ENCODE measurements around the gene JUNB. TPM values are rescaled to one million over a fixed set of nuclear protein-coding genes. Genes with fewer than 3 reads are reported as not detected.

The JUNB gene
- total and polyA plus RNA-seq, 2 of the 13 experiments (the other 11 are each of a cell fraction or from before 2014, with no cell fraction given) = 7.7 to 8.2 TPM

GRCh38 chr19:12783849-12784393 is 7.4 kb upstream of the JUNB start (continued):
- TF ChIP-seq, protein P1, sequence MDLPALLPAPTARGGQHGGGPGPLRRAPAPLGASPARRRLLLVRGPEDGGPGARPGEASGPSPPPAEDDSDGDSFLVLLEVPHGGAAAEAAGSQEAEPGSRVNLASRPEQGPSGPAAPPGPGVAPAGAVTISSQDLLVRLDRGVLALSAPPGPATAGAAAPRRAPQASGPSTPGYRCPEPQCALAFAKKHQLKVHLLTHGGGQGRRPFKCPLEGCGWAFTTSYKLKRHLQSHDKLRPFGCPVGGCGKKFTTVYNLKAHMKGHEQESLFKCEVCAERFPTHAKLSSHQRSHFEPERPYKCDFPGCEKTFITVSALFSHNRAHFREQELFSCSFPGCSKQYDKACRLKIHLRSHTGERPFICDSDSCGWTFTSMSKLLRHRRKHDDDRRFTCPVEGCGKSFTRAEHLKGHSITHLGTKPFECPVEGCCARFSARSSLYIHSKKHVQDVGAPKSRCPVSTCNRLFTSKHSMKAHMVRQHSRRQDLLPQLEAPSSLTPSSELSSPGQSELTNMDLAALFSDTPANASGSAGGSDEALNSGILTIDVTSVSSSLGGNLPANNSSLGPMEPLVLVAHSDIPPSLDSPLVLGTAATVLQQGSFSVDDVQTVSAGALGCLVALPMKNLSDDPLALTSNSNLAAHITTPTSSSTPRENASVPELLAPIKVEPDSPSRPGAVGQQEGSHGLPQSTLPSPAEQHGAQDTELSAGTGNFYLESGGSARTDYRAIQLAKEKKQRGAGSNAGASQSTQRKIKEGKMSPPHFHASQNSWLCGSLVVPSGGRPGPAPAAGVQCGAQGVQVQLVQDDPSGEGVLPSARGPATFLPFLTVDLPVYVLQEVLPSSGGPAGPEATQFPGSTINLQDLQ (CRISPR knock-in tag; IDR thresholded peaks at IDR 0.05) = no peak
- TF ChIP-seq DRAP1 (CRISPR knock-in tag; IDR thresholded peaks at IDR 0.05) = no peak
- TF ChIP-seq, protein P2, sequence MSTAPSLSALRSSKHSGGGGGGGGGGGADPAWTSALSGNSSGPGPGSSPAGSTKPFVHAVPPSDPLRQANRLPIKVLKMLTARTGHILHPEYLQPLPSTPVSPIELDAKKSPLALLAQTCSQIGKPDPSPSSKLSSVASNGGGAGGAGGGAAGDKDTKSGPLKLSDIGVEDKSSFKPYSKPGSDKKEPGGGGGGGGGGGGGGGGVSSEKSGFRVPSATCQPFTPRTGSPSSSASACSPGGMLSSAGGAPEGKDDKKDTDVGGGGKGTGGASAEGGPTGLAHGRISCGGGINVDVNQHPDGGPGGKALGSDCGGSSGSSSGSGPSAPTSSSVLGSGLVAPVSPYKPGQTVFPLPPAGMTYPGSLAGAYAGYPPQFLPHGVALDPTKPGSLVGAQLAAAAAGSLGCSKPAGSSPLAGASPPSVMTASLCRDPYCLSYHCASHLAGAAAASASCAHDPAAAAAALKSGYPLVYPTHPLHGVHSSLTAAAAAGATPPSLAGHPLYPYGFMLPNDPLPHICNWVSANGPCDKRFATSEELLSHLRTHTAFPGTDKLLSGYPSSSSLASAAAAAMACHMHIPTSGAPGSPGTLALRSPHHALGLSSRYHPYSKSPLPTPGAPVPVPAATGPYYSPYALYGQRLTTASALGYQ (CRISPR knock-in tag; IDR thresholded peaks at IDR 0.05) = no peak
- TF ChIP-seq SIX1 (CRISPR knock-in tag; IDR thresholded peaks at IDR 0.05; ENCODE audit: borderline replicate concordance) = no peak
- no peak for TF ChIP-seq U2AF2 (IDR thresholded peaks at IDR 0.05; ENCODE audit: low read depth, low read length)
- no peak for TF ChIP-seq LBX2 (CRISPR knock-in tag; IDR thresholded peaks at IDR 0.05; ENCODE audit: borderline replicate concordance)
- peak; percentile 75; the same call in 1 of the 2 replicates for TF ChIP-seq RXRA (CRISPR knock-in tag; IDR thresholded peaks at IDR 0.05)
- no peak for TF ChIP-seq ISX (CRISPR knock-in tag; conservative IDR thresholded peaks at IDR 0.05)
- TF ChIP-seq SIN3A (IDR thresholded peaks at IDR 0.05; ENCODE audit: borderline replicate concordance, low read depth, low read length) = no peak
- no peak for TF ChIP-seq TIGD3 (CRISPR knock-in tag; IDR thresholded peaks at IDR 0.05; ENCODE audit: borderline replicate concordance)
- no peak for TF ChIP-seq ADNP (CRISPR knock-in tag; IDR thresholded peaks at IDR 0.05)
- no peak for TF ChIP-seq TP53 (CRISPR knock-in tag; conservative IDR thresholded peaks at IDR 0.05)
- TF ChIP-seq BCL6 (CRISPR knock-in tag; IDR thresholded peaks at IDR 0.05) = peak; percentile 70
- TF ChIP-seq ZFP62 (CRISPR knock-in tag; IDR thresholded peaks at IDR 0.05) = no peak
- TF ChIP-seq JARID2 (CRISPR knock-in tag; IDR thresholded peaks at IDR 0.05; ENCODE audit: insufficient replicate concordance) = no peak
- TF ChIP-seq ZNF576 (CRISPR knock-in tag; IDR thresholded peaks at IDR 0.05) = no peak
- TF ChIP-seq ZNF205 (CRISPR knock-in tag; IDR thresholded peaks at IDR 0.05) = no peak
- TF ChIP-seq, protein P3, sequence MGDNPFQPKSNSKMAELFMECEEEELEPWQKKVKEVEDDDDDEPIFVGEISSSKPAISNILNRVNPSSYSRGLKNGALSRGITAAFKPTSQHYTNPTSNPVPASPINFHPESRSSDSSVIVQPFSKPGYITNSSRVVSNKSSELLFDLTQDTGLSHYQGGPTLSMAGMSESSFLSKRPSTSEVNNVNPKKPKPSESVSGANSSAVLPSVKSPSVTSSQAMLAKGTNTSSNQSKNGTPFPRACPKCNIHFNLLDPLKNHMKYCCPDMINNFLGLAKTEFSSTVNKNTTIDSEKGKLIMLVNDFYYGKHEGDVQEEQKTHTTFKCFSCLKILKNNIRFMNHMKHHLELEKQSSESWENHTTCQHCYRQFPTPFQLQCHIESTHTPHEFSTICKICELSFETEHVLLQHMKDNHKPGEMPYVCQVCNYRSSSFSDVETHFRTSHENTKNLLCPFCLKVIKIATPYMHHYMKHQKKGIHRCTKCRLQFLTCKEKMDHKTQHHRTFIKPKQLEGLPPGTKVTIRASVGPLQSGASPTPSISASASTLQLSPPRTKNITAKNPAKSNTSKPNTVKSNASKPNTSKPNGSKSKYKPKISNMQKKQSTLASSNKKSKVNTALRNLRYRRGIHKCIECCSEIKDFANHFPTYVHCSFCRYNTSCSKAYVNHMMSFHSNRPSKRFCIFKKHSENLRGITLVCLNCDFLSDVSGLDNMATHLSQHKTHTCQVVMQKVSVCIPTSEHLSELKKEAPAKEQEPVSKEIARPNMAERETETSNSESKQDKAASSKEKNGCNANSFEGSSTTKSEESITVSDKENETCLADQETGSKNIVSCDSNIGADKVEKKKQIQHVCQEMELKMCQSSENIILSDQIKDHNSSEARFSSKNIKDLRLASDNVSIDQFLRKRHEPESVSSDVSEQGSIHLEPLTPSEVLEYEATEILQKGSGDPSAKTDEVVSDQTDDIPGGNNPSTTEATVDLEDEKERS (CRISPR knock-in tag; IDR thresholded peaks at IDR 0.05) = no peak
- TF ChIP-seq PHF21A (CRISPR knock-in tag; IDR thresholded peaks at IDR 0.05) = peak; percentile 43; the same call in 1 of the 2 replicates

All from HepG2 (cell line).